Rectal smooth muscle tissue (tissue), 1 donor: Measurements from ENCODE around the gene IL17RB.

Experiments used
- H3K27ac ChIP-seq: one replicate; pipeline ENCODE4 v1.7.0; 2013; ENCODE audit warnings: low read depth, low read length, inconsistent platforms
- H3K27me3 ChIP-seq: one replicate; pipeline ENCODE4 v1.7.0; 2013; ENCODE audit warnings: low read length; ENCODE audit not compliant: control insufficient read depth, insufficient read depth
- H3K36me3 ChIP-seq: one replicate; pipeline ENCODE4 v1.7.0; 2013; ENCODE audit warnings: low read length; ENCODE audit not compliant: control insufficient read depth, insufficient read depth
- H3K4me1 ChIP-seq: one replicate; pipeline ENCODE4 v1.7.0; 2013; ENCODE audit warnings: low read length; ENCODE audit not compliant: control insufficient read depth, insufficient read depth
- H3K4me3 ChIP-seq: one replicate; pipeline ENCODE4 v1.7.0; 2013; ENCODE audit warnings: low read length
- H3K9ac ChIP-seq: one replicate; pipeline ENCODE4 v1.7.0; 2013; ENCODE audit warnings: low read length

Gene IL17RB

GRCh38 chr3:53843195-53844177 is 2.9 kb upstream of the IL17RB start:
- H3K4me1 ChIP-seq = no peaks in the 10 kb centered on the region
- no peak overlapping the region for H3K9ac ChIP-seq

GRCh38 chr3:53844262-53845102 is 1.9 kb upstream of the IL17RB start:
- H3K4me1 ChIP-seq = no peaks in the 10 kb centered on the region
- H3K27me3 ChIP-seq = no peaks in the 10 kb centered on the region
- no peak overlapping the region for H3K4me3 ChIP-seq
- H3K9ac ChIP-seq = no peak overlapping the region
- H3K36me3 ChIP-seq = no peaks in the 10 kb centered on the region
- H3K27ac ChIP-seq = no peak overlapping the region

More at GRCh38 chr3:53843195-53844177, 2.9 kb upstream of the IL17RB start:
- Histone ChIP-seq H3K36me3 (no peaks in the 10 kb centered on the region), H3K27ac (no peak overlapping the region), H3K4me3 (no peak overlapping the region), H3K27me3 (no peaks in the 10 kb centered on the region)

GRCh38 chr3:53845103-53845880 is 1.1 kb upstream of the IL17RB start:
- Histone ChIP-seq H3K4me1 (no peaks in the 10 kb centered on the region), H3K36me3 (no peaks in the 10 kb centered on the region), H3K4me3 (peak overlapping the region; percentile 65), H3K9ac (peak overlapping the region; percentile 10), H3K27me3 (no peaks in the 10 kb centered on the region), H3K27ac (no peak overlapping the region)

- Histone ChIP-seq H3K27me3 (no peaks in the 10 kb centered on the region), H3K27ac (no peak overlapping the region), H3K36me3 (no peaks in the 10 kb centered on the region), H3K4me1 (no peaks in the 10 kb centered on the region), H3K9ac (peak overlapping the region; percentile 10), H3K4me3 (peak overlapping the region; percentile 65)
Measured at GRCh38 chr3:53845881-53846133, 561 bp upstream of the IL17RB start.

GRCh38 chr3:53846851-53847155 is 435 bp downstream of the IL17RB start:
- Histone ChIP-seq H3K27me3 (no peaks in the 10 kb centered on the region), H3K9ac (no peak overlapping the region), H3K27ac (no peak overlapping the region)

GRCh38 chr3:53849916-53850315 is 3.5 kb downstream of the IL17RB start:
- no peak overlapping the region for H3K9ac ChIP-seq
- no peaks in the 10 kb centered on the region for H3K36me3 ChIP-seq
- H3K27ac ChIP-seq = no peak overlapping the region
- H3K4me3 ChIP-seq = no peak overlapping the region
- H3K27me3 ChIP-seq = no peaks in the 10 kb centered on the region
- H3K4me1 ChIP-seq = no peaks in the 10 kb centered on the region

More at GRCh38 chr3:53846851-53847155, 435 bp downstream of the IL17RB start:
- Histone ChIP-seq H3K4me1 (no peaks in the 10 kb centered on the region), H3K4me3 (peak overlapping the region; percentile 65), H3K36me3 (no peaks in the 10 kb centered on the region)

- Histone ChIP-seq H3K9ac (no peak overlapping the region), H3K4me3 (no peak overlapping the region), H3K27ac (no peak overlapping the region), H3K4me1 (no peaks in the 10 kb centered on the region), H3K36me3 (no peaks in the 10 kb centered on the region), H3K27me3 (no peaks in the 10 kb centered on the region)
Measured at GRCh38 chr3:53850895-53851294, 4.5 kb downstream of the IL17RB start.

- H3K9ac ChIP-seq = no peak overlapping the region
- no peaks in the 10 kb centered on the region for H3K4me1 ChIP-seq
- H3K36me3 ChIP-seq = peaks cover 4% of the 10 kb centered on the region
- H3K27ac ChIP-seq = no peak overlapping the region
- H3K27me3 ChIP-seq = no peaks in the 10 kb centered on the region
- H3K4me3 ChIP-seq = no peak overlapping the region
Measured at GRCh38 chr3:53856964-53857363, 10.6 kb downstream of the IL17RB start.

- Histone ChIP-seq H3K27me3 (no peaks in the 10 kb centered on the region), H3K36me3 (peaks cover 4% of the 10 kb centered on the region), H3K27ac (no peak overlapping the region), H3K4me1 (no peaks in the 10 kb centered on the region), H3K9ac (no peak overlapping the region), H3K4me3 (no peak overlapping the region)
Measured at GRCh38 chr3:53858096-53858741, 11.9 kb downstream of the IL17RB start.

GRCh38 chr3:53859178-53859577 is 12.8 kb downstream of the IL17RB start:
- H3K4me1 ChIP-seq = no peaks in the 10 kb centered on the region
- peaks cover 4% of the 10 kb centered on the region for H3K36me3 ChIP-seq
- H3K4me3 ChIP-seq = no peak overlapping the region
- no peak overlapping the region for H3K27ac ChIP-seq
- no peak overlapping the region for H3K9ac ChIP-seq
- no peaks in the 10 kb centered on the region for H3K27me3 ChIP-seq

- Histone ChIP-seq H3K4me3 (no peak overlapping the region), H3K27me3 (no peaks in the 10 kb centered on the region), H3K27ac (no peak overlapping the region), H3K9ac (no peak overlapping the region), H3K36me3 (peaks cover 9% of the 10 kb centered on the region), H3K4me1 (no peaks in the 10 kb centered on the region)
Measured at GRCh38 chr3:53860196-53860595, 13.8 kb downstream of the IL17RB start.

- Histone ChIP-seq H3K27me3 (no peaks in the 10 kb centered on the region), H3K36me3 (peaks cover 14% of the 10 kb centered on the region), H3K4me3 (no peak overlapping the region), H3K9ac (no peak overlapping the region), H3K27ac (no peak overlapping the region), H3K4me1 (no peaks in the 10 kb centered on the region)
Measured at GRCh38 chr3:53862241-53862640, 15.9 kb downstream of the IL17RB start.
